HEK293T (cell line): ENCODE measurements around the gene KRTAP10-8.

Experiments
- ARNT ChIP-seq: fragments of 450-650 bp; IDR thresholded peaks from 2 replicates; pipeline ENCODE4 v1.6.1; 2017; ENCODE audit warnings: mild to moderate bottlenecking
- FOXK2 ChIP-seq: fragments of 450-650 bp; IDR thresholded peaks from 2 replicates; pipeline ENCODE4 v1.6.1; 2016; ENCODE audit warnings: mild to moderate bottlenecking
- FOXM1 ChIP-seq: fragments of 450-650 bp; IDR thresholded peaks from 2 replicates; pipeline ENCODE4 v1.6.1; 2017; ENCODE audit warnings: mild to moderate bottlenecking, borderline replicate concordance
- HDGF ChIP-seq: fragments of 450-650 bp; IDR thresholded peaks from 2 replicates; pipeline ENCODE4 v1.6.1; 2017; ENCODE audit warnings: antibody characterized with exemption, borderline replicate concordance
- L3MBTL2 ChIP-seq: fragments of 450-650 bp; conservative IDR thresholded peaks from 2 replicates; pipeline ENCODE4 v1.6.1; 2016; ENCODE audit warnings: mild to moderate bottlenecking
- LEF1 ChIP-seq: fragments of 450-650 bp; IDR thresholded peaks from 2 replicates; pipeline ENCODE4 v1.6.1; 2017; ENCODE audit warnings: mild to moderate bottlenecking, borderline replicate concordance
- NFRKB ChIP-seq: fragments of 450-650 bp; IDR thresholded peaks from 2 replicates; pipeline ENCODE4 v1.6.1; 2016; ENCODE audit warnings: mild to moderate bottlenecking, moderate library complexity
- SP1 ChIP-seq: fragments of 450-650 bp; IDR thresholded peaks from 2 replicates; pipeline ENCODE4 v1.6.1; 2017
- SUZ12 ChIP-seq: fragments of 450-650 bp; IDR thresholded peaks from 2 replicates; pipeline ENCODE4 v1.6.1; 2016; ENCODE audit warnings: mild to moderate bottlenecking
- TARDBP ChIP-seq: fragments of 450-650 bp; IDR thresholded peaks from 2 replicates; pipeline ENCODE4 v1.6.1; 2016
- ZNF384 ChIP-seq: fragments of 450-650 bp; IDR thresholded peaks from 2 replicates; pipeline ENCODE4 v1.6.1; 2016

GRCh38 chr21:44593598-44594405 lies 18.1 kb upstream of the KRTAP10-8 start:
- TF ChIP-seq FOXM1 (no peak), LEF1 (no peak), FOXK2 (no peak), L3MBTL2 (no peak; the same call in 1 of the 2 replicates), TARDBP (no peak), ARNT (no peak), HDGF (no peak), ZNF384 (no peak), NFRKB (no peak), SUZ12 (no peak), SP1 (no peak)
